H9 (cell line): ENCODE data around the gene PDGFRB. TPM values are rescaled to one million over a fixed set of nuclear protein-coding genes. Genes with fewer than 3 reads are reported as not detected.

Experiments used
- DNase-seq: peaks from one replicate; pipeline ENCODE4 v3.0.0-alpha.2; 2017
- H2AFZ ChIP-seq: one replicate; pipeline ENCODE4 v1.6.1; 2013; ENCODE audit warnings: mild to moderate bottlenecking, low read length, control low read depth, moderate library complexity
- H2AK5ac ChIP-seq: 2 replicates; pipeline ENCODE4 v1.6.1; 2013; ENCODE audit warnings: low read length, control low read depth, mixed read lengths; ENCODE audit not compliant: insufficient read length
- H2BK120ac ChIP-seq: one replicate; pipeline ENCODE4 v1.6.1; 2013; ENCODE audit warnings: low read depth, mild to moderate bottlenecking, low read length, control low read depth, inconsistent platforms; ENCODE audit not compliant: poor library complexity, severe bottlenecking
- H2BK12ac ChIP-seq: 2 replicates; pipeline ENCODE4 v1.6.1; 2013; ENCODE audit warnings: low read length, control low read depth, mixed read lengths, low read depth; ENCODE audit not compliant: insufficient read length
- H2BK15ac ChIP-seq: 2 replicates; pipeline ENCODE4 v1.6.1; 2013; ENCODE audit warnings: low read depth, low read length, control low read depth
- H2BK20ac ChIP-seq: one replicate; pipeline ENCODE4 v1.6.1; 2013; ENCODE audit warnings: low read depth, mild to moderate bottlenecking, low read length, control low read depth, inconsistent platforms; ENCODE audit not compliant: poor library complexity, severe bottlenecking
- H2BK5ac ChIP-seq: 2 replicates; pipeline ENCODE4 v1.6.1; 2013; ENCODE audit warnings: low read length, control low read depth, mixed read lengths; ENCODE audit not compliant: insufficient read length
- H3K14ac ChIP-seq: 2 replicates; pipeline ENCODE4 v1.6.1; 2013; ENCODE audit warnings: low read length, control low read depth; ENCODE audit not compliant: insufficient read depth
- H3K18ac ChIP-seq: 2 replicates; pipeline ENCODE4 v1.6.1; 2013; ENCODE audit warnings: low read depth, mild to moderate bottlenecking, mixed read lengths, low read length, control low read depth; ENCODE audit not compliant: insufficient read length
- H3K23ac ChIP-seq: 2 replicates; pipeline ENCODE4 v1.6.1; 2013; ENCODE audit warnings: low read length, control low read depth, mixed read lengths, low read depth; ENCODE audit not compliant: insufficient read length
- H3K23me2 ChIP-seq: 2 replicates; pipeline ENCODE4 v1.6.1; 2013; ENCODE audit warnings: low read depth, mild to moderate bottlenecking, mixed read lengths, low read length, control low read depth; ENCODE audit not compliant: insufficient read length, poor library complexity, severe bottlenecking
- H3K27ac ChIP-seq: 2 replicates; pipeline ENCODE4 v1.5.1; 2013; ENCODE audit warnings: low read length, control low read depth, mixed read lengths, low read depth; ENCODE audit not compliant: insufficient read length
- H3K27me3 ChIP-seq: 2 replicates; pipeline ENCODE4 v1.6.1; 2013; ENCODE audit warnings: low read length, control low read depth, inconsistent platforms; ENCODE audit not compliant: insufficient read depth
- H3K4ac ChIP-seq: 2 replicates; pipeline ENCODE4 v1.6.1; 2013; ENCODE audit warnings: low read depth, mild to moderate bottlenecking, control low read depth, inconsistent platforms, low read length, moderate library complexity
- H3K4me1 ChIP-seq: 2 replicates; pipeline ENCODE4 v1.6.1; 2013; ENCODE audit warnings: low read length, control low read depth, inconsistent platforms; ENCODE audit not compliant: insufficient read depth
- H3K4me2 ChIP-seq: 2 replicates; pipeline ENCODE4 v1.6.1; 2013; ENCODE audit warnings: low read length, control low read depth, mixed read lengths; ENCODE audit not compliant: insufficient read length, insufficient read depth
- H3K56ac ChIP-seq: 2 replicates; pipeline ENCODE4 v1.6.1; 2013; ENCODE audit warnings: low read depth, mild to moderate bottlenecking, mixed read lengths, low read length, control low read depth; ENCODE audit not compliant: insufficient read length
- H3K79me1 ChIP-seq: 2 replicates; pipeline ENCODE4 v1.6.1; 2013; ENCODE audit warnings: low read depth, mild to moderate bottlenecking, moderate library complexity, low read length, control low read depth, inconsistent platforms; ENCODE audit not compliant: insufficient read depth, poor library complexity, severe bottlenecking
- H3K79me2 ChIP-seq: 2 replicates; pipeline ENCODE4 v1.6.1; 2013; ENCODE audit warnings: low read length, control low read depth, inconsistent platforms; ENCODE audit not compliant: insufficient read depth
- H3K9ac ChIP-seq: 2 replicates; pipeline ENCODE4 v1.6.1; 2013; ENCODE audit warnings: low read length, control low read depth, mixed read lengths; ENCODE audit not compliant: insufficient read length; ENCODE audit errors: extremely low read depth
- H3K9me3 ChIP-seq: one replicate; pipeline ENCODE4 v1.6.1; 2013; ENCODE audit warnings: low read depth, low read length, inconsistent platforms; ENCODE audit not compliant: control insufficient read depth
- H3T11ph ChIP-seq: one replicate; pipeline ENCODE4 v1.6.1; 2013; ENCODE audit warnings: mild to moderate bottlenecking, low read length, control low read depth, inconsistent platforms
- H4K20me1 ChIP-seq: one replicate; pipeline ENCODE4 v1.6.1; 2013; ENCODE audit not compliant: control insufficient read depth, insufficient read length, insufficient read depth
- H4K5ac ChIP-seq: 2 replicates; pipeline ENCODE4 v1.6.1; 2013; ENCODE audit warnings: low read depth, mild to moderate bottlenecking, mixed read lengths, low read length, control low read depth; ENCODE audit not compliant: insufficient read length
- H4K8ac ChIP-seq: replicated peaks from 2 replicates; pipeline ENCODE4 v1.6.1; 2013; ENCODE audit warnings: low read length, control low read depth, mixed read lengths, low read depth; ENCODE audit not compliant: insufficient read length
- H4K91ac ChIP-seq: 2 replicates; pipeline ENCODE4 v1.6.1; 2013; ENCODE audit warnings: low read depth, mild to moderate bottlenecking, moderate library complexity, mixed read lengths, low read length, control low read depth; ENCODE audit not compliant: insufficient read length
- H3K27ac Mint-ChIP-seq, 3 experiments: 2 replicates in 2 of 3; 3 replicates in 1 of 3; pipeline ENCODE4 v1.8.0; 2020 to 2021; ENCODE audit warnings: mixed read lengths in 3 of 3, mild to moderate bottlenecking in 1 of 3, moderate library complexity in 1 of 3
- H3K27me3 Mint-ChIP-seq: 2 replicates; pipeline ENCODE4 v1.8.0; 2021; ENCODE audit warnings: low read depth, mild to moderate bottlenecking, moderate library complexity, mixed read lengths
- H3K36me3 Mint-ChIP-seq, 3 experiments: 2 replicates in 2 of 3; 3 replicates in 1 of 3; pipeline ENCODE4 v1.8.0; 2020 to 2021; ENCODE audit warnings: low read depth in 3 of 3, mixed read lengths in 3 of 3; ENCODE audit not compliant: insufficient read depth in 1 of 3
- H3K4me1 Mint-ChIP-seq, 2 experiments: 2 replicates each; pipeline ENCODE4 v1.8.0; 2020; ENCODE audit warnings: mixed read lengths in 2 of 2
- H3K4me3 Mint-ChIP-seq, 2 experiments: 2 replicates in 1 of 2; 3 replicates in 1 of 2; pipeline ENCODE4 v1.8.0; 2020 to 2021; ENCODE audit warnings: mild to moderate bottlenecking in 2 of 2, mixed read lengths in 2 of 2, moderate library complexity in 1 of 2
- H3K9me3 Mint-ChIP-seq, 2 experiments: 2 replicates in 1 of 2; 3 replicates in 1 of 2; pipeline ENCODE4 v1.8.0; 2020; ENCODE audit warnings: mild to moderate bottlenecking in 2 of 2, mixed read lengths in 2 of 2, moderate library complexity in 1 of 2
- WGBS: extraction: QIAGEN DNeasy Blood & Tissue Kit; methylation state at CpG from one replicate; pipeline ENCODE4 v1.1.7; 2013; ENCODE audit warnings: missing lambda C conversion rate, low lambda C conversion rate, mixed read lengths; ENCODE audit not compliant: insufficient read length; ENCODE audit errors: extremely low coverage; 5-methylcytosine and 5-hydroxymethylcytosine counted together
- total RNA-seq: library from RNA; stranded (reverse); gene quantifications from 2 replicates; pipeline ENCODE4 v1.2.1, GENCODE V29; 2021
- TF ChIP-seq, protein P1 (sequence below): fragments of 200-600 bp; sonication (generic); conservative IDR thresholded peaks from 3 replicates; pipeline ENCODE4 v1.8.0; 2021; ENCODE audit warnings: antibody characterized with exemption, mild to moderate bottlenecking

The PDGFRB gene
- total RNA-seq, 1 experiment from 2014 or later, result 2.2 TPM

GRCh38 chr5:150197476-150197875 is 41.8 kb upstream of the PDGFRB start:
- H2AFZ ChIP-seq, result no peak overlapping the region
- H4K20me1 ChIP-seq, result no peaks in the 10 kb centered on the region
- H3K56ac ChIP-seq, result no peak overlapping the region
- Mint-ChIP-seq H3K4me3 (no peak overlapping the region), H3K4me1 (no peaks in the 10 kb centered on the region; a peak in 1 of 4 replicates), H3K27me3 (peaks cover 79% of the 10 kb centered on the region), H3K36me3 (no peaks in the 10 kb centered on the region), H3K27ac (no peak overlapping the region), H3K9me3 (no peaks in the 10 kb centered on the region; a peak in 1 of 5 replicates)
- H4K8ac ChIP-seq, result no peak overlapping the region
- H3T11ph ChIP-seq, result no peak overlapping the region
- H3K4me1 ChIP-seq, result no peaks in the 10 kb centered on the region
- H2BK120ac ChIP-seq, result no peak overlapping the region
- no peak overlapping the region for H2BK5ac ChIP-seq
- H3K79me1 ChIP-seq, result no peaks in the 10 kb centered on the region
- H3K4me2 ChIP-seq, result no peak overlapping the region
- H2BK20ac ChIP-seq, result no peak overlapping the region
- H4K91ac ChIP-seq, result no peak overlapping the region
- no peak overlapping the region for H2AK5ac ChIP-seq
- DNase-seq, result no peak
- H3K4ac ChIP-seq, result no peak overlapping the region
- no peak overlapping the region for H3K23ac ChIP-seq
- no CpG with 5 or more reads among the region's 1 CpG for WGBS
- no peaks in the 10 kb centered on the region for H3K79me2 ChIP-seq
- no peaks in the 10 kb centered on the region for H3K23me2 ChIP-seq
- TF ChIP-seq, protein P1, sequence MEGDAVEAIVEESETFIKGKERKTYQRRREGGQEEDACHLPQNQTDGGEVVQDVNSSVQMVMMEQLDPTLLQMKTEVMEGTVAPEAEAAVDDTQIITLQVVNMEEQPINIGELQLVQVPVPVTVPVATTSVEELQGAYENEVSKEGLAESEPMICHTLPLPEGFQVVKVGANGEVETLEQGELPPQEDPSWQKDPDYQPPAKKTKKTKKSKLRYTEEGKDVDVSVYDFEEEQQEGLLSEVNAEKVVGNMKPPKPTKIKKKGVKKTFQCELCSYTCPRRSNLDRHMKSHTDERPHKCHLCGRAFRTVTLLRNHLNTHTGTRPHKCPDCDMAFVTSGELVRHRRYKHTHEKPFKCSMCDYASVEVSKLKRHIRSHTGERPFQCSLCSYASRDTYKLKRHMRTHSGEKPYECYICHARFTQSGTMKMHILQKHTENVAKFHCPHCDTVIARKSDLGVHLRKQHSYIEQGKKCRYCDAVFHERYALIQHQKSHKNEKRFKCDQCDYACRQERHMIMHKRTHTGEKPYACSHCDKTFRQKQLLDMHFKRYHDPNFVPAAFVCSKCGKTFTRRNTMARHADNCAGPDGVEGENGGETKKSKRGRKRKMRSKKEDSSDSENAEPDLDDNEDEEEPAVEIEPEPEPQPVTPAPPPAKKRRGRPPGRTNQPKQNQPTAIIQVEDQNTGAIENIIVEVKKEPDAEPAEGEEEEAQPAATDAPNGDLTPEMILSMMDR, result no peak
- H4K5ac ChIP-seq, result no peak overlapping the region
- peaks cover 3% of the 10 kb centered on the region; the same call in 1 of the 2 replicates for H3K27me3 ChIP-seq
- no peak overlapping the region for H3K27ac ChIP-seq
- H3K18ac ChIP-seq, result no peak overlapping the region
- no peak overlapping the region for H3K14ac ChIP-seq
- no peaks in the 10 kb centered on the region for H3K9me3 ChIP-seq
- H2BK15ac ChIP-seq, result no peak overlapping the region
- no peak overlapping the region for H3K9ac ChIP-seq
- no peak overlapping the region for H2BK12ac ChIP-seq
